ENCODE results near the gene PRAMEF18. TPM values are rescaled to one million over a fixed set of nuclear protein-coding genes. Genes with fewer than 3 reads are reported as not detected.
"Not testable (repeated sequence)": the region's sequence is repeated elsewhere in the genome, so short reads cannot be mapped to it uniquely, and the experiment has no call there.

Gene PRAMEF18
- total and polyA plus RNA-seq, 2 experiments from 2014 or later, result not detected

- H3K4me1 Mint-ChIP-seq, result no peaks in the 10 kb centered on the region
- Histone ChIP-seq H3K36me3 (ENCODE audit: insufficient read depth) (0 out of 2 replicates have a peak, but pooled peaks cover 3% of the 10 kb centered on the region), H3K79me2 (replicated peaks; ENCODE audit: insufficient read depth) (no peaks in the 10 kb centered on the region), H3K4me1 (ENCODE audit: insufficient read depth) (no peaks in the 10 kb centered on the region), H3K27ac (ENCODE audit: low read depth) (no peak overlapping the region), H3K27me3 (ENCODE audit: insufficient read depth) (no peaks in the 10 kb centered on the region), H3K4me2 (no peak overlapping the region), H3K9me2 (ENCODE audit: insufficient read depth) (no peaks in the 10 kb centered on the region), H4K20me1 (replicated peaks; ENCODE audit: insufficient read depth) (no peaks in the 10 kb centered on the region), H2AFZ (no peak overlapping the region), H3F3A (replicated peaks; ENCODE audit: low read depth) (no peaks in the 10 kb centered on the region), H3K4me3 (no peak overlapping the region)
- peaks cover 31% of the 10 kb centered on the region for H3K36me3 Mint-ChIP-seq (ENCODE audit: low read depth)
- no peak for DNase-seq (ENCODE audit: low spot score)
- no peak overlapping the region for H3K27ac Mint-ChIP-seq
- no peak overlapping the region for H3K4me3 Mint-ChIP-seq
- TF ChIP-seq ZNF114 (CRISPR knock-in tag; IDR thresholded peaks at IDR 0.05) (no peak), REST (IDR thresholded peaks at IDR 0.05; ENCODE audit: unreplicated experiment) (no peak)
- ATAC-seq, result no peak
- H3K9me3 Mint-ChIP-seq, result peaks cover 49% of the 10 kb centered on the region
- H3K27me3 Mint-ChIP-seq (ENCODE audit: insufficient read depth, low read depth, poor library complexity), result peaks cover 6% of the 10 kb centered on the region
Measured at GRCh38 chr1:13224480-13225060, 1.4 kb downstream of the PRAMEF18 start.

- not testable (repeated sequence) for H3K4me1 Mint-ChIP-seq
Measured at GRCh38 chr1:13222788-13223187, 3.2 kb downstream of the PRAMEF18 start.

GRCh38 chr1:13219203-13219602 lies 6.8 kb downstream of the PRAMEF18 start:
- not testable (repeated sequence) for H3K4me3 Mint-ChIP-seq; H3K27me3 ChIP-seq (ENCODE audit: insufficient read depth); H3K4me3 ChIP-seq; H3K4me2 ChIP-seq; DNase-seq (ENCODE audit: low spot score); H3K4me1 Mint-ChIP-seq; H3K9me2 ChIP-seq (ENCODE audit: insufficient read depth); H3K79me2 ChIP-seq (replicated peaks; ENCODE audit: insufficient read depth); H3K4me1 ChIP-seq (ENCODE audit: insufficient read depth); ATAC-seq; H4K20me1 ChIP-seq (replicated peaks; ENCODE audit: insufficient read depth); H2AFZ ChIP-seq; H3K27ac ChIP-seq (ENCODE audit: low read depth); H3K36me3 ChIP-seq (ENCODE audit: insufficient read depth); H3K27ac Mint-ChIP-seq; H3F3A ChIP-seq (replicated peaks; ENCODE audit: low read depth); H3K36me3 Mint-ChIP-seq (ENCODE audit: low read depth); H3K27me3 Mint-ChIP-seq (ENCODE audit: insufficient read depth, low read depth, poor library complexity); H3K9me3 Mint-ChIP-seq

More at GRCh38 chr1:13222788-13223187, 3.2 kb downstream of the PRAMEF18 start:
- not testable (repeated sequence) for ATAC-seq; H3K4me3 ChIP-seq; H3K27me3 Mint-ChIP-seq (ENCODE audit: insufficient read depth, low read depth, poor library complexity); H3K36me3 ChIP-seq (ENCODE audit: insufficient read depth); H3K4me2 ChIP-seq; H4K20me1 ChIP-seq (replicated peaks; ENCODE audit: insufficient read depth); H3K79me2 ChIP-seq (replicated peaks; ENCODE audit: insufficient read depth); H3K4me1 ChIP-seq (ENCODE audit: insufficient read depth); H2AFZ ChIP-seq; H3K27ac ChIP-seq (ENCODE audit: low read depth); H3K27ac Mint-ChIP-seq; DNase-seq (ENCODE audit: low spot score); H3K4me3 Mint-ChIP-seq; H3K27me3 ChIP-seq (ENCODE audit: insufficient read depth); H3K9me2 ChIP-seq (ENCODE audit: insufficient read depth); H3F3A ChIP-seq (replicated peaks; ENCODE audit: low read depth)
- Mint-ChIP-seq H3K9me3 (peaks cover 31% of the 10 kb centered on the region), H3K36me3 (ENCODE audit: low read depth) (peaks cover 20% of the 10 kb centered on the region)

GRCh38 chr1:13216619-13217018 lies 9.3 kb downstream of the PRAMEF18 start:
- H3K36me3 Mint-ChIP-seq (ENCODE audit: low read depth); H4K20me1 ChIP-seq (replicated peaks; ENCODE audit: insufficient read depth); H3F3A ChIP-seq (replicated peaks; ENCODE audit: low read depth); H3K36me3 ChIP-seq (ENCODE audit: insufficient read depth); H3K79me2 ChIP-seq (replicated peaks; ENCODE audit: insufficient read depth); H3K27ac Mint-ChIP-seq; H3K4me1 Mint-ChIP-seq; DNase-seq (ENCODE audit: low spot score); H2AFZ ChIP-seq; H3K27me3 Mint-ChIP-seq (ENCODE audit: insufficient read depth, low read depth, poor library complexity); H3K4me3 Mint-ChIP-seq; H3K4me3 ChIP-seq; H3K27ac ChIP-seq (ENCODE audit: low read depth); H3K27me3 ChIP-seq (ENCODE audit: insufficient read depth); ATAC-seq; H3K9me2 ChIP-seq (ENCODE audit: insufficient read depth); H3K4me1 ChIP-seq (ENCODE audit: insufficient read depth); H3K9me3 Mint-ChIP-seq; H3K4me2 ChIP-seq: not testable (repeated sequence)

GRCh38 chr1:13208712-13209111 lies 17.2 kb downstream of the PRAMEF18 start:
- not testable (repeated sequence) for H3K9me2 ChIP-seq (ENCODE audit: insufficient read depth); H3K36me3 ChIP-seq (ENCODE audit: insufficient read depth); H3K4me1 ChIP-seq (ENCODE audit: insufficient read depth); H3K27ac ChIP-seq (ENCODE audit: low read depth); ATAC-seq; H3K27ac Mint-ChIP-seq; H3K27me3 ChIP-seq (ENCODE audit: insufficient read depth); H3F3A ChIP-seq (replicated peaks; ENCODE audit: low read depth); H3K4me1 Mint-ChIP-seq; H4K20me1 ChIP-seq (replicated peaks; ENCODE audit: insufficient read depth); H3K27me3 Mint-ChIP-seq (ENCODE audit: insufficient read depth, low read depth, poor library complexity); H3K36me3 Mint-ChIP-seq (ENCODE audit: low read depth); H3K4me3 ChIP-seq; H2AFZ ChIP-seq; H3K9me3 Mint-ChIP-seq; DNase-seq (ENCODE audit: low spot score); H3K4me3 Mint-ChIP-seq; H3K79me2 ChIP-seq (replicated peaks; ENCODE audit: insufficient read depth); H3K4me2 ChIP-seq

Data from GM23338 (cell line).